Kasumi-1 (cell line): ENCODE data around the gene FAM78A.
A peak's percentile ranks its signal among the peaks of the same experiment; 100 is the strongest.

Experiments used
- DNase-seq, 2 experiments: peaks; one replicate each; lab custom pipeline; 2025; lab: John Stamatoyannopoulos, UW

FAM78A gene

GRCh38 chr9:131302244-131303075, 26.1 kb upstream of the FAM78A start:
- no peak for DNase-seq

GRCh38 chr9:131300444-131300843, 24.1 kb upstream of the FAM78A start:
- DNase-seq = no peak

- DNase-seq = no peak
Observed at GRCh38 chr9:131299961-131300347, 23.6 kb upstream of the FAM78A start.

GRCh38 chr9:131299346-131299960, 23.1 kb upstream of the FAM78A start:
- no peak for DNase-seq

- DNase-seq = no peak
Observed at GRCh38 chr9:131298816-131299215, 22.5 kb upstream of the FAM78A start.

GRCh38 chr9:131298341-131298740, 22.0 kb upstream of the FAM78A start:
- DNase-seq = no peak

GRCh38 chr9:131297903-131298302, 21.6 kb upstream of the FAM78A start:
- no peak for DNase-seq

GRCh38 chr9:131296906-131297500, 20.7 kb upstream of the FAM78A start:
- no peak for DNase-seq

- no peak for DNase-seq
Observed at GRCh38 chr9:131296460-131296859, 20.1 kb upstream of the FAM78A start.

GRCh38 chr9:131292937-131293336, 16.6 kb upstream of the FAM78A start:
- DNase-seq = no peak

- DNase-seq = no peak
Observed at GRCh38 chr9:131291795-131292315, 15.5 kb upstream of the FAM78A start.

- DNase-seq = no peak
Observed at GRCh38 chr9:131290767-131291370, 14.6 kb upstream of the FAM78A start.

GRCh38 chr9:131290036-131290766, 13.9 kb upstream of the FAM78A start:
- DNase-seq = no peak

- DNase-seq = no peak
Observed at GRCh38 chr9:131289301-131290035, 13.2 kb upstream of the FAM78A start, which contains the start of gene PLPP7. PLPP7 (plus strand) TSS chr9:131289723; CDS start chr9:131289998, 275 bp downstream.

GRCh38 chr9:131288217-131288616, 11.9 kb upstream of the FAM78A start:
- DNase-seq = no peak

GRCh38 chr9:131287359-131287758, 11.0 kb upstream of the FAM78A start:
- DNase-seq = no peak

- no peak for DNase-seq
Observed at GRCh38 chr9:131284856-131285255, 8.5 kb upstream of the FAM78A start.

- DNase-seq = peak; percentile 25 to 50
Observed at GRCh38 chr9:131282688-131283422, 6.5 kb upstream of the FAM78A start.

GRCh38 chr9:131282175-131282574, 5.9 kb upstream of the FAM78A start:
- DNase-seq = no peak
